ENCODE results near the gene TMC8. TPM values are rescaled to one million over a fixed set of nuclear protein-coding genes. Genes with fewer than 3 reads are reported as not detected.
A peak's percentile ranks its signal among the peaks of the same experiment; 100 is the strongest.
"Not testable (repeated sequence)": the region's sequence is repeated elsewhere in the genome, so short reads cannot be mapped to it uniquely, and the experiment has no call there.

The TMC8 gene
- total and polyA plus RNA-seq, 7 donors: 0.30 to 2.8 (median 0.89) TPM

GRCh38 chr17:78113804-78114785 lies 16.5 kb upstream of the TMC8 start:
- Histone ChIP-seq H3K36me3 (ENCODE audit: insufficient read depth in 1 of 2, low read depth in 1 of 2) (no peaks in the 10 kb centered on the region), H3K4me1 (peaks cover 26% of the 10 kb centered on the region), H3K9me3 (no peaks in the 10 kb centered on the region), H3K27me3 (ENCODE audit: insufficient read depth in 3 of 3, low read length in 2 of 3) (peaks cover 0 to 2% (median 0%) of the 10 kb centered on the region in 3 donors), H3K27ac (no peak overlapping the region), H3K4me3 (no peak overlapping the region)
- intact Hi-C loops (cut with DNase I): loop anchor here (2.0 to 10.0 kb wide), 6 partner anchors 61 to 311 kb away; no protein-coding TSS in a partner anchor
- DNase-seq: peak in 1 of 2 donors; percentile 38
- ATAC-seq: no peak
- 82 to 90% (median 85%) methylated on average over 25 of the region's 25 CpGs for WGBS, 3 donors
- TF ChIP-seq CTCF (IDR thresholded peaks at IDR 0.05): no peak

DNA sequence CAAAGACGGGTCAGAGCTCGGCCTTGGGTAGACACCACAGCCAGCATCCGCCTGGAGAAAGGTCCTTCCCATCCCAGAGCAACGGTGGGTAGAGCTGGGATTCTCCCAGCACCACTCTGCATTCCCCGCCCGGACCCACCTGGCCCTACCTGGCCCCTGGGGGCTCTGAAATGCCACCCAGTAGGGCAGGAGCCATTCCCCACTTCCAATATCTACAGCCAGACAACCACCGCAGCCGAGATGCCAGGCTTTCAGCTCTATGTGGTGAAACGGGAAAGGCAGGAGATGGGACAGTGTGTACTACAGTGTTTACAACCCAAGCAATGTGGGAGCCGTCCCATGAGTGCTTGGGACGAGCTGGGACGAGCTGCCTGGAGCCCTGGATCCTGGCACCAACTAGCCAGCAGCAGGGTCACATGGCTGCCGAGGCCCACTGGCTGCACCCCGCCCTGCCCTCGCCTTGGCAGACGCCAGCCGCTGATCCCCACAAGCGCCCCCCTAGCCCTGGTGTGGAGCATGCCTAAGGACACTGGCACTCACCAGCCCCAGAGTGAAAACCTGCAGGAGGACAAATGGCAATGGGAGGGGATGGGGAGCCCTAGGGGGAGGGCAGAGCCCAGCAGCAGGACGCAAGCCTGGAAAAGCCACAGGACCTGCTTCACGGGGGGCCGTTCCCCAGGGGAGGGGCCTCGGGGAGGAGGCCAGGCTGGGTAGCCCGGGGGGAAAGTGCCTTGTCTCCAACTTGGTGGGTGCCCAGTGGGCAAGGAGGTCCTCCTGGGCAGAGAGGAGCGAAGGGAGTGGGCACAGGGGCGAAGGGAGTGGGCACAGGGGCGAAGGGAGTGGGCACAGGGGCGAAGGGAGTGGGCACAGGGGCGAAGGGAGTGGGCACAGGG lies 15.5 kb upstream of the TMC8 start:
- ATAC-seq (no peak), DNase-seq (peak in 1 of 2 donors; percentile 50)
- intact Hi-C loops (cut with DNase I): loop anchor here (5.0 to 10.0 kb wide), 3 partner anchors 98 to 310 kb away; no protein-coding TSS in a partner anchor
- 54 to 76% (median 64%) methylated on average over 25 to 27 of the region's 28 CpGs for WGBS, 3 donors
- no peaks in the 10 kb centered on the region for H3K36me3 ChIP-seq (ENCODE audit: insufficient read depth in 1 of 2, low read depth in 1 of 2)
- peaks cover 0 to 2% (median 0%) of the 10 kb centered on the region in 3 donors for H3K27me3 ChIP-seq (ENCODE audit: insufficient read depth in 3 of 3, low read length in 2 of 3)
- no peaks in the 10 kb centered on the region for H3K9me3 ChIP-seq
- no peak overlapping the region for H3K4me3 ChIP-seq
- TF ChIP-seq CTCF (IDR thresholded peaks at IDR 0.05): no peak
- H3K4me1 ChIP-seq: peaks cover 23% of the 10 kb centered on the region
- H3K27ac ChIP-seq: no peak overlapping the region

DNA sequence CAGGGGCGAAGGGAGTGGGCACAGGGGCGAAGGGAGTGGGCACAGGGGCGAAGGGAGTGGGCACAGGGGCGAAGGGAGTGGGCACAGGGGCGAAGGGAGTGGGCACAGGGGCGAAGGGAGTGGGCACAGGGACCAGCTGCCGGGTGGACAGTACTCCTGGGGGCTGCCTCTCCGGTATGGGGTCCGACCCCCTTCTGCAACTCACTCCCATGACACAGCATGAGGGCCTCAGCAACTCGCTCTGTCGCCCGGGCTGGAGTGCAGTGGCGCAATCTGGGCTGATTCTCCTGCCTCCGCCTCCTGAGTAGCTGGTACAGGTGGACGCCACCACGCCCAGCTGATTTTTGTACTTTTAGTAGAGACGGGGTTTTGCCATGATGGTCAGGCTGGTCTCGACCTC lies 14.8 kb upstream of the TMC8 start:
- H3K27me3 ChIP-seq (ENCODE audit: insufficient read depth in 3 of 3, low read length in 2 of 3); H3K9me3 ChIP-seq; H3K27ac ChIP-seq; ATAC-seq; H3K4me3 ChIP-seq; H3K36me3 ChIP-seq (ENCODE audit: insufficient read depth in 1 of 2, low read depth in 1 of 2): not testable (repeated sequence)
- 93 to 96% (median 95%) methylated on average over 12 to 15 of the region's 18 CpGs for WGBS, 3 donors
- peak in 1 of 2 donors; percentile 39 for DNase-seq
- intact Hi-C loops (cut with DNase I): loop anchor here in 1 of 2 donors (10.0 kb wide), 1 partner anchor 309 kb away; no protein-coding TSS in a partner anchor
- peaks cover 16% of the 10 kb centered on the region for H3K4me1 ChIP-seq

- ATAC-seq (no peak), DNase-seq (peak in 1 of 2 donors; percentile 30)
- Histone ChIP-seq H3K27me3 (ENCODE audit: insufficient read depth in 3 of 3, low read length in 2 of 3) (peaks cover 0 to 2% (median 0%) of the 10 kb centered on the region in 3 donors), H3K36me3 (ENCODE audit: insufficient read depth in 1 of 2, low read depth in 1 of 2) (no peaks in the 10 kb centered on the region), H3K9me3 (no peaks in the 10 kb centered on the region), H3K4me3 (no peak overlapping the region), H3K27ac (no peak overlapping the region), H3K4me1 (peaks cover 10% of the 10 kb centered on the region)
- no peak for TF ChIP-seq CTCF (IDR thresholded peaks at IDR 0.05)
- intact Hi-C loops (cut with DNase I): loop anchor here in 1 of 2 donors (10.0 kb wide), 1 partner anchor 308 kb away; no protein-coding TSS in a partner anchor
- 92 to 97% (median 94%) methylated on average over 9 of the region's 9 CpGs for WGBS, 3 donors
Measured at GRCh38 chr17:78116411-78116810, 14.2 kb upstream of the TMC8 start.

All from psoas muscle (tissue), 8 donors.